SKM-1 (cell line): ENCODE measurements around the gene LOXL3.
A peak's percentile ranks its signal among the peaks of the same experiment; 100 is the strongest.
"Not testable (repeated sequence)": the region's sequence is repeated elsewhere in the genome, so short reads cannot be mapped to it uniquely, and the experiment has no call there.

Source experiments
- DNase-seq: peaks from one replicate; lab custom pipeline; 2025; ENCODE audit not compliant: unreplicated experiment; lab: John Stamatoyannopoulos, UW

Gene LOXL3

GRCh38 chr2:74575320-74575719, 21.6 kb upstream of the LOXL3 start:
- DNase-seq: no peak

- peak; percentile 59 for DNase-seq
Measured at GRCh38 chr2:74573747-74574562, 20.2 kb upstream of the LOXL3 start.

- DNase-seq: no peak
Measured at GRCh38 chr2:74572178-74572925, 18.6 kb upstream of the LOXL3 start.

GRCh38 chr2:74571058-74571457, 17.3 kb upstream of the LOXL3 start:
- no peak for DNase-seq

GRCh38 chr2:74569686-74570085, 15.9 kb upstream of the LOXL3 start:
- no peak for DNase-seq

- DNase-seq: no peak
Measured at GRCh38 chr2:74567881-74568280, 14.1 kb upstream of the LOXL3 start.

GRCh38 chr2:74566754-74567085, 13.0 kb upstream of the LOXL3 start:
- DNase-seq: no peak

GRCh38 chr2:74566076-74566753, 12.5 kb upstream of the LOXL3 start:
- no peak for DNase-seq

- no peak for DNase-seq
Measured at GRCh38 chr2:74564222-74564621, 10.5 kb upstream of the LOXL3 start.

GRCh38 chr2:74562126-74562775, 8.5 kb upstream of the LOXL3 start:
- DNase-seq: no peak

- DNase-seq: not testable (repeated sequence)
Measured at GRCh38 chr2:74561022-74561421, 7.3 kb upstream of the LOXL3 start.

- DNase-seq: no peak
Measured at GRCh38 chr2:74560591-74560990, 6.8 kb upstream of the LOXL3 start.

GRCh38 chr2:74559912-74560311, 6.2 kb upstream of the LOXL3 start:
- no peak for DNase-seq

- DNase-seq: no peak
Measured at GRCh38 chr2:74558284-74559230, 4.8 kb upstream of the LOXL3 start.

- DNase-seq: no peak
Measured at GRCh38 chr2:74556831-74557370, 3.2 kb upstream of the LOXL3 start.

GRCh38 chr2:74556159-74556558, 2.4 kb upstream of the LOXL3 start:
- no peak for DNase-seq

GRCh38 chr2:74555610-74556103, 1.9 kb upstream of the LOXL3 start:
- DNase-seq: peak; percentile 22

GRCh38 chr2:74554820-74555531, 1.2 kb upstream of the LOXL3 start:
- no peak for DNase-seq
